ENCODE results near the gene CEBPA.

- TF ChIP-seq CTCF (IDR thresholded peaks at IDR 0.05) (no peak), POLR2A (IDR thresholded peaks at IDR 0.05) (no peak)
Observed at GRCh38 chr19:33304371-33304759, 2.0 kb upstream of the CEBPA start.
